Raji (cell line): ENCODE results near the gene WAPL.

ENCODE experiments used
- POLR2A ChIP-seq: IDR thresholded peaks from 2 replicates; pipeline ENCODE4 v1.6.1; 2011; ENCODE audit warnings: low read depth, low read length, control low read depth; ENCODE audit not compliant: insufficient read depth

WAPL gene

GRCh38 chr10:86526606-86527005 is 5.0 kb upstream of the WAPL start:
- TF ChIP-seq POLR2A, result no peak

GRCh38 chr10:86524225-86524962 is 2.8 kb upstream of the WAPL start:
- TF ChIP-seq POLR2A, result 0 out of 2 replicates have a peak, but pooled peaks have one; percentile 13

- TF ChIP-seq POLR2A, result no peak
These were observed 1.8 kb upstream of the WAPL start for GRCh38 chr10:86523348-86523747.

- TF ChIP-seq POLR2A, result no peak
These were observed 891 bp upstream of the WAPL start for GRCh38 chr10:86522510-86522855.

GRCh38 chr10:86520871-86521677 is 518 bp downstream of the WAPL start:
- peak; percentile 54; the same call in 1 of the 2 replicates for TF ChIP-seq POLR2A

GRCh38 chr10:86518781-86519180 is 2.8 kb downstream of the WAPL start:
- no peak for TF ChIP-seq POLR2A

- no peak for TF ChIP-seq POLR2A
These were observed 9.5 kb downstream of the WAPL start for GRCh38 chr10:86512137-86512536.

- TF ChIP-seq POLR2A, result no peak
These were observed 10.3 kb downstream of the WAPL start for GRCh38 chr10:86511027-86511865.

GRCh38 chr10:86509145-86509544 is 12.4 kb downstream of the WAPL start:
- TF ChIP-seq POLR2A, result no peak

- TF ChIP-seq POLR2A, result no peak
These were observed 13.4 kb downstream of the WAPL start for GRCh38 chr10:86508217-86508616.

GRCh38 chr10:86506499-86506898 is 15.1 kb downstream of the WAPL start:
- no peak for TF ChIP-seq POLR2A

- TF ChIP-seq POLR2A, result no peak
These were observed 15.5 kb downstream of the WAPL start for GRCh38 chr10:86506062-86506461.

- no peak for TF ChIP-seq POLR2A
These were observed 17.1 kb downstream of the WAPL start for GRCh38 chr10:86504510-86504909.

GRCh38 chr10:86500846-86501245 is 20.7 kb downstream of the WAPL start:
- no peak for TF ChIP-seq POLR2A

- no peak for TF ChIP-seq POLR2A
These were observed 23.0 kb downstream of the WAPL start for GRCh38 chr10:86498598-86498997.

- no peak for TF ChIP-seq POLR2A
These were observed 24.0 kb downstream of the WAPL start for GRCh38 chr10:86497621-86498020.

GRCh38 chr10:86489960-86490612 is 31.5 kb downstream of the WAPL start:
- no peak for TF ChIP-seq POLR2A
